Panc1 (cell line): ENCODE data around the gene ANO2. TPM values are rescaled to one million over a fixed set of nuclear protein-coding genes. Genes with fewer than 3 reads are reported as not detected.

ENCODE experiments used
- ATAC-seq: fragments of 200-7000 bp; cut with Tn5 transposase; 2 replicates; pipeline ENCODE4 v1.9.1; 2020; ENCODE audit warnings: mild to moderate bottlenecking, moderate library complexity
- BruUV-seq: library from RNA; stranded (reverse); fragments of 400-500 nt; replicated peaks from 2 replicates; lab custom pipeline; 2021; lab: Mats Ljungman, UMichigan
- CTCF ChIA-PET: fragments of 300-600 bp; sonication (Branson Sonifier 250); formaldehyde crosslinking; loops from one replicate; lab custom pipeline; 2022; ENCODE audit warnings: antibody characterized with exemption; lab: Charles Lee
- POLR2A ChIA-PET: fragments of 300-600 bp; sonication (Branson Sonifier 250); formaldehyde crosslinking; loops from one replicate; lab custom pipeline; 2022; ENCODE audit warnings: antibody characterized with exemption; lab: Charles Lee
- DNase-seq: peaks from one replicate; pipeline ENCODE4 v3.0.0-alpha.2; 2010; ENCODE audit warnings: low read depth, low spot score
- H3K27ac ChIP-seq: 2 replicates; pipeline ENCODE4 v1.5.1; 2011; ENCODE audit warnings: mild to moderate bottlenecking, low read length, inconsistent platforms
- H3K27me3 ChIP-seq: fragments of 200-500 bp; sonication (Bioruptor generic); 2 replicates; pipeline ENCODE4 v1.6.0; 2014; ENCODE audit warnings: low read length, inconsistent platforms; ENCODE audit not compliant: control insufficient read depth, insufficient read depth
- H3K36me3 ChIP-seq: fragments of 200-500 bp; sonication (Bioruptor generic); 2 replicates; pipeline ENCODE4 v1.5.1; 2014; ENCODE audit warnings: inconsistent platforms, mild to moderate bottlenecking, low read length, moderate library complexity; ENCODE audit not compliant: control insufficient read depth, insufficient read depth
- H3K4me1 ChIP-seq: 2 replicates; pipeline ENCODE4 v1.5.1; 2011; ENCODE audit warnings: inconsistent platforms, mild to moderate bottlenecking, low read length, moderate library complexity; ENCODE audit not compliant: control insufficient read depth, insufficient read depth
- H3K4me3 ChIP-seq, 2 experiments: 2 replicates each; pipeline ENCODE4 v1.5.1; 2011 to 2012; ENCODE audit warnings: low read depth in 2 of 2, low read length in 2 of 2, mild to moderate bottlenecking in 2 of 2, inconsistent platforms in 1 of 2, moderate library complexity in 1 of 2
- H3K9me3 ChIP-seq: fragments of 200-500 bp; sonication (Bioruptor generic); 2 replicates; pipeline ENCODE4 v1.5.1; 2014; ENCODE audit warnings: low read depth, mild to moderate bottlenecking, inconsistent platforms, low read length, moderate library complexity; ENCODE audit not compliant: control insufficient read depth, insufficient read depth
- CTCF ChIP-seq: fragments of 450-650 bp; IDR thresholded peaks from 2 replicates; pipeline ENCODE4 v1.5.1; 2017; ENCODE audit warnings: mild to moderate bottlenecking
- POLR2AphosphoS5 ChIP-seq: IDR thresholded peaks from 2 replicates; pipeline ENCODE4 v1.6.1; 2012; ENCODE audit warnings: mild to moderate bottlenecking, low read depth, low read length, moderate library complexity
- SIN3A ChIP-seq: IDR thresholded peaks from 2 replicates; pipeline ENCODE4 v1.6.1; 2012; ENCODE audit warnings: low read depth, mild to moderate bottlenecking, low read length, moderate library complexity, borderline replicate concordance; ENCODE audit not compliant: insufficient read depth
- TCF7L2 ChIP-seq: IDR thresholded peaks from 2 replicates; pipeline ENCODE4 v1.6.1; 2011; ENCODE audit warnings: mild to moderate bottlenecking, low read depth, low read length, inconsistent platforms
- in situ Hi-C: cut with HindIII; loops from 2 replicates; pipeline ENCODE4 v1.10.0; 2016; ENCODE audit warnings: low sequenced_read_pairs, low pct_unique_long_range_greater_than_20kb
- intact Hi-C: fragments of 100-400 bp; cut with micrococcal nuclease; formaldehyde crosslinking; loops from one replicate; pipeline ENCODE4 v1.10.0; 2022; ENCODE audit not compliant: unreplicated experiment
- total RNA-seq: library from RNA; stranded (reverse); gene quantifications from one replicate; pipeline ENCODE4 v1.2.1, GENCODE V29; 2021; ENCODE audit not compliant: unreplicated experiment
- TF ChIP-seq, protein P1 (sequence below), 2 experiments: IDR thresholded peaks; 2 replicates each; pipeline ENCODE4 v1.6.1; 2011 to 2012; ENCODE audit warnings: low read depth in 2 of 2, control low read depth in 1 of 2, low read length in 1 of 2, mild to moderate bottlenecking in 1 of 2, moderate library complexity in 1 of 2; ENCODE audit not compliant: insufficient read depth in 1 of 2

Gene ANO2
- total RNA-seq, 1 experiment from 2014 or later: not detected

DNA sequence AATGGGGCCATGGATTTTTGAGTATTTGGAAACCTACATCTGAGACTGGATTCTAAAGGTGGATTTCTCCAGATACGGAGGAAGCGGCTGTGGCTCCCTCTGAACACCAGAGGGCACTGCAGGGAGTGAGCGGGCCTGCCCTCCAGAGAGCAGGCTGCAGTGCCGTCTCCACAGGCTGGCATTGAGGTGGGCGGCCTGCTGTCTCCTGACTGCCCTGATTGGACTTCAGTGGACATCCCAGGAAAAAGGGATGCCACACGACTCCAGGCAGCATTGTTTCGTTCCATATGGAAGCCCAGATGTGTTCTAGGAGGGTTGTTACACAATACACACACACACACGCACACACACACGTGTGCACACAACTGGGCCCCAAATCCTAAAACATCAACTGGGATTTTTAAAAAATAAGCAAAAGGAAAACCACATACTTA lies 20.9 kb upstream of the ANO2 start:
- DNase-seq (peak; percentile 15), ATAC-seq (peak; percentile 94)
- Histone ChIP-seq H3K4me3 (no peak overlapping the region), H3K9me3 (no peaks in the 10 kb centered on the region), H3K36me3 (no peaks in the 10 kb centered on the region), H3K27me3 (no peaks in the 10 kb centered on the region), H3K27ac (no peak overlapping the region), H3K4me1 (no peaks in the 10 kb centered on the region)
- in situ Hi-C loops: no loop called here
- intact Hi-C loops: no loop called here
- ChIA-PET POLR2A (no interaction called here), CTCF (interaction anchor here (1.6 kb wide), 1 partner anchor 22 kb away, joined by 4 read pairs; no protein-coding TSS in a partner anchor)
- BruUV-seq: no TSS peak
- TF ChIP-seq POLR2AphosphoS5: no peak
- TF ChIP-seq CTCF: peak; percentile 89
- no peak for TF ChIP-seq TCF7L2

- peak; percentile 34; the same call in 1 of the 2 replicates for ATAC-seq
- DNase-seq: no peak
- Histone ChIP-seq H3K27me3 (no peaks in the 10 kb centered on the region), H3K4me3 (no peak overlapping the region), H3K36me3 (no peaks in the 10 kb centered on the region), H3K9me3 (no peaks in the 10 kb centered on the region), H3K27ac (no peak overlapping the region), H3K4me1 (no peaks in the 10 kb centered on the region)
- BruUV-seq: no TSS peak
- TF ChIP-seq CTCF: no peak
- TF ChIP-seq, protein P1, sequence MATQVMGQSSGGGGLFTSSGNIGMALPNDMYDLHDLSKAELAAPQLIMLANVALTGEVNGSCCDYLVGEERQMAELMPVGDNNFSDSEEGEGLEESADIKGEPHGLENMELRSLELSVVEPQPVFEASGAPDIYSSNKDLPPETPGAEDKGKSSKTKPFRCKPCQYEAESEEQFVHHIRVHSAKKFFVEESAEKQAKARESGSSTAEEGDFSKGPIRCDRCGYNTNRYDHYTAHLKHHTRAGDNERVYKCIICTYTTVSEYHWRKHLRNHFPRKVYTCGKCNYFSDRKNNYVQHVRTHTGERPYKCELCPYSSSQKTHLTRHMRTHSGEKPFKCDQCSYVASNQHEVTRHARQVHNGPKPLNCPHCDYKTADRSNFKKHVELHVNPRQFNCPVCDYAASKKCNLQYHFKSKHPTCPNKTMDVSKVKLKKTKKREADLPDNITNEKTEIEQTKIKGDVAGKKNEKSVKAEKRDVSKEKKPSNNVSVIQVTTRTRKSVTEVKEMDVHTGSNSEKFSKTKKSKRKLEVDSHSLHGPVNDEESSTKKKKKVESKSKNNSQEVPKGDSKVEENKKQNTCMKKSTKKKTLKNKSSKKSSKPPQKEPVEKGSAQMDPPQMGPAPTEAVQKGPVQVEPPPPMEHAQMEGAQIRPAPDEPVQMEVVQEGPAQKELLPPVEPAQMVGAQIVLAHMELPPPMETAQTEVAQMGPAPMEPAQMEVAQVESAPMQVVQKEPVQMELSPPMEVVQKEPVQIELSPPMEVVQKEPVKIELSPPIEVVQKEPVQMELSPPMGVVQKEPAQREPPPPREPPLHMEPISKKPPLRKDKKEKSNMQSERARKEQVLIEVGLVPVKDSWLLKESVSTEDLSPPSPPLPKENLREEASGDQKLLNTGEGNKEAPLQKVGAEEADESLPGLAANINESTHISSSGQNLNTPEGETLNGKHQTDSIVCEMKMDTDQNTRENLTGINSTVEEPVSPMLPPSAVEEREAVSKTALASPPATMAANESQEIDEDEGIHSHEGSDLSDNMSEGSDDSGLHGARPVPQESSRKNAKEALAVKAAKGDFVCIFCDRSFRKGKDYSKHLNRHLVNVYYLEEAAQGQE (IDR thresholded peaks at IDR 0.05; ENCODE audit: insufficient read depth in 1 of 2, low read depth in 2 of 2, low read length in 1 of 2): no peak
- no peak for TF ChIP-seq POLR2AphosphoS5
- TF ChIP-seq SIN3A: no peak
- TF ChIP-seq TCF7L2: no peak
- in situ Hi-C loops: no loop called here
- ChIA-PET CTCF (interaction anchor here (1.6 kb wide), 1 partner anchor 23 kb away, joined by 4 read pairs; no protein-coding TSS in a partner anchor), POLR2A (no interaction called here)
- intact Hi-C loops: no loop called here
Observed at GRCh38 chr12:5964913-5965900, 20.1 kb upstream of the ANO2 start.
